ENCODE results near the gene PDE4B.
"Not testable (repeated sequence)": the region's sequence is repeated elsewhere in the genome, so short reads cannot be mapped to it uniquely, and the experiment has no call there.

DNA sequence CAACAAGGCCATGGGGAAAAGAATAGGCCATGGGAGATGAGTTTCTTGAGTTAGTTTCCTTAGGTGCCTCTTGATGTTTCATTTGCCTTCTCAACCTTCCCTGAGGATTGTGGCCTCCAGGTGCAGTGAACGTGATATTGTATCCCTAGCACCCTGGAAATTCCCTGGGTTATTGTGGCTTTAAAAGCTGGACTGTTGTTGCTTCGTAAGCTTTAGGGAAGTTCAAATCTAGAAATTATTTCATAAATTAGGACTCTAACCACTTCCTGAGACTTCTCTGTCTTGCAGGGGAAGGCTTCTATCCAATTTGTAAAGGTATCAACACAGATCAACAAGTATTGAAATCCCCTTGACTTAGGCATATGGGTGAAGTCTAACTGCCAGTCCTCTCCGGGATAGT is 627.5 kb downstream of the PDE4B start:
- TF ChIP-seq, protein P1, sequence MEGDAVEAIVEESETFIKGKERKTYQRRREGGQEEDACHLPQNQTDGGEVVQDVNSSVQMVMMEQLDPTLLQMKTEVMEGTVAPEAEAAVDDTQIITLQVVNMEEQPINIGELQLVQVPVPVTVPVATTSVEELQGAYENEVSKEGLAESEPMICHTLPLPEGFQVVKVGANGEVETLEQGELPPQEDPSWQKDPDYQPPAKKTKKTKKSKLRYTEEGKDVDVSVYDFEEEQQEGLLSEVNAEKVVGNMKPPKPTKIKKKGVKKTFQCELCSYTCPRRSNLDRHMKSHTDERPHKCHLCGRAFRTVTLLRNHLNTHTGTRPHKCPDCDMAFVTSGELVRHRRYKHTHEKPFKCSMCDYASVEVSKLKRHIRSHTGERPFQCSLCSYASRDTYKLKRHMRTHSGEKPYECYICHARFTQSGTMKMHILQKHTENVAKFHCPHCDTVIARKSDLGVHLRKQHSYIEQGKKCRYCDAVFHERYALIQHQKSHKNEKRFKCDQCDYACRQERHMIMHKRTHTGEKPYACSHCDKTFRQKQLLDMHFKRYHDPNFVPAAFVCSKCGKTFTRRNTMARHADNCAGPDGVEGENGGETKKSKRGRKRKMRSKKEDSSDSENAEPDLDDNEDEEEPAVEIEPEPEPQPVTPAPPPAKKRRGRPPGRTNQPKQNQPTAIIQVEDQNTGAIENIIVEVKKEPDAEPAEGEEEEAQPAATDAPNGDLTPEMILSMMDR (IDR thresholded peaks at IDR 0.05) = not testable (repeated sequence)
- TF ChIP-seq EZH2phosphoT487 (IDR thresholded peaks at IDR 0.05) = not testable (repeated sequence)
